Osteocyte (in vitro differentiated cells): Measurements from ENCODE around the gene IPPK. TPM values are rescaled to one million over a fixed set of nuclear protein-coding genes. Genes with fewer than 3 reads are reported as not detected.

Experiments used
- DNase-seq: peaks from one replicate; pipeline ENCODE4 v3.0.0; 2021; ENCODE audit warnings: mixed read lengths; ENCODE audit not compliant: unreplicated experiment; ENCODE audit errors: extremely low spot score
- H3K27ac Mint-ChIP-seq: one replicate; pipeline ENCODE4 v1.8.0; 2021; ENCODE audit warnings: mild to moderate bottlenecking, mixed read lengths; ENCODE audit not compliant: unreplicated experiment
- H3K27me3 Mint-ChIP-seq: one replicate; pipeline ENCODE4 v1.8.0; 2021; ENCODE audit warnings: mixed read lengths; ENCODE audit not compliant: unreplicated experiment
- H3K36me3 Mint-ChIP-seq: one replicate; pipeline ENCODE4 v1.8.0; 2021; ENCODE audit warnings: mixed read lengths; ENCODE audit not compliant: unreplicated experiment
- H3K4me1 Mint-ChIP-seq: one replicate; pipeline ENCODE4 v1.8.0; 2021; ENCODE audit warnings: mixed read lengths; ENCODE audit not compliant: unreplicated experiment
- H3K4me3 Mint-ChIP-seq: one replicate; pipeline ENCODE4 v1.8.0; 2021; ENCODE audit warnings: mild to moderate bottlenecking, moderate library complexity, mixed read lengths; ENCODE audit not compliant: unreplicated experiment
- H3K9me3 Mint-ChIP-seq: one replicate; pipeline ENCODE4 v1.8.0; 2021; ENCODE audit warnings: mixed read lengths; ENCODE audit not compliant: unreplicated experiment
- total RNA-seq: library from RNA; stranded (reverse); gene quantifications from 2 replicates; pipeline ENCODE4 v1.2.1, GENCODE V29; 2021
- TF ChIP-seq, protein P1 (sequence below): fragments of 200-600 bp; sonication (generic); IDR thresholded peaks from 2 replicates; pipeline ENCODE4 v1.5.0; 2021; ENCODE audit warnings: antibody characterized with exemption, mild to moderate bottlenecking, moderate library complexity

The IPPK gene
- total RNA-seq, 1 donor from 2014 or later: 6.4 TPM

DNA sequence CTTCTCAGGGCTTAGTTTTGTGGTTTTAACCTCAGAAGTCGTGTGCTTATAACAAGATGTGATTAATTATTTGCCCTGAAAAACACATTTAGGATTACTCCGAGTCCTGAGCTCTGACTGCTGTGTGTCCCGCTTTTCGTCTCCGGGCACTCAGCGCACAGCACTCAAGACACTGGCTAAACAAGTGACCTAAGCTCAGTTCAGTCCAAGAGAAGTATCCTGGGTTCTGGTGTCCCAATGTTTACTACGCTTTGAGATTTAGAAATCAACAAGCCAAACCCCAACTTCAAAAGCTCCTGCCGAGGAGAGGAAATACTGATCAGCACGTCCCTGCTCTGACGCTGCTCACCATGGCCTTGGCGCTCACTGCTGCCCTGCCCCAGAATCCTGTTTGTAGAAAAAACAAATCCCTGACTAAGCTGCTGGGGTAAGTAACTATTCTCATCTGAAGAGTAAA is 53.2 kb downstream of the IPPK start:
- no peak for DNase-seq
- no peak overlapping the region for H3K27ac Mint-ChIP-seq
- H3K9me3 Mint-ChIP-seq: no peaks in the 10 kb centered on the region
- no peak overlapping the region for H3K4me3 Mint-ChIP-seq
- H3K4me1 Mint-ChIP-seq: peaks cover 4% of the 10 kb centered on the region
- H3K36me3 Mint-ChIP-seq: peaks cover 61% of the 10 kb centered on the region
- TF ChIP-seq, protein P1, sequence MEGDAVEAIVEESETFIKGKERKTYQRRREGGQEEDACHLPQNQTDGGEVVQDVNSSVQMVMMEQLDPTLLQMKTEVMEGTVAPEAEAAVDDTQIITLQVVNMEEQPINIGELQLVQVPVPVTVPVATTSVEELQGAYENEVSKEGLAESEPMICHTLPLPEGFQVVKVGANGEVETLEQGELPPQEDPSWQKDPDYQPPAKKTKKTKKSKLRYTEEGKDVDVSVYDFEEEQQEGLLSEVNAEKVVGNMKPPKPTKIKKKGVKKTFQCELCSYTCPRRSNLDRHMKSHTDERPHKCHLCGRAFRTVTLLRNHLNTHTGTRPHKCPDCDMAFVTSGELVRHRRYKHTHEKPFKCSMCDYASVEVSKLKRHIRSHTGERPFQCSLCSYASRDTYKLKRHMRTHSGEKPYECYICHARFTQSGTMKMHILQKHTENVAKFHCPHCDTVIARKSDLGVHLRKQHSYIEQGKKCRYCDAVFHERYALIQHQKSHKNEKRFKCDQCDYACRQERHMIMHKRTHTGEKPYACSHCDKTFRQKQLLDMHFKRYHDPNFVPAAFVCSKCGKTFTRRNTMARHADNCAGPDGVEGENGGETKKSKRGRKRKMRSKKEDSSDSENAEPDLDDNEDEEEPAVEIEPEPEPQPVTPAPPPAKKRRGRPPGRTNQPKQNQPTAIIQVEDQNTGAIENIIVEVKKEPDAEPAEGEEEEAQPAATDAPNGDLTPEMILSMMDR: no peak
- H3K27me3 Mint-ChIP-seq: no peaks in the 10 kb centered on the region

DNA sequence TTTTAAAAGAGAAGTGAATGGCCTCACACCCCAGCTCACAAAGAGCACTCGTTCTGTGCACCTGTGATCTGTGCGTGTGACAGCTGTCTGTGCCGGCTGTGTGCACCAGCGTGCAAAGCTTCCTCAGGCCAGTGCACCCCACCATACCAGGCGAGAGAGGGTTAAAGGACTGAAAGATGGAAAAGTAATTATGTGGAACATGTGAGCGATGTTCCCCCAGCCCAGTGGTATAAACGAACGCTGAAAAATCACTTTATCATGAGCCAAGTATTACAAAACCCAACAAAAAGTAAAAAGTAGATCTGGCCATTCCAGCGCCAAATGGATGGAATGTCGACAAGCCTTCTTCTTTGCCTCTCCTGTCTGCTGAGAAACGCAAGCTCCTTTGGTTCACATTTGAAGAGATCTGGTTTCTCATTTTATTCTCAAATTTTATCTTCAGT is 53.7 kb downstream of the IPPK start:
- Mint-ChIP-seq H3K27ac (no peak overlapping the region), H3K27me3 (no peaks in the 10 kb centered on the region), H3K4me1 (peaks cover 4% of the 10 kb centered on the region), H3K9me3 (no peaks in the 10 kb centered on the region), H3K4me3 (no peak overlapping the region), H3K36me3 (peaks cover 60% of the 10 kb centered on the region)
- TF ChIP-seq, protein P1: no peak
- DNase-seq: peak; percentile 7

DNA sequence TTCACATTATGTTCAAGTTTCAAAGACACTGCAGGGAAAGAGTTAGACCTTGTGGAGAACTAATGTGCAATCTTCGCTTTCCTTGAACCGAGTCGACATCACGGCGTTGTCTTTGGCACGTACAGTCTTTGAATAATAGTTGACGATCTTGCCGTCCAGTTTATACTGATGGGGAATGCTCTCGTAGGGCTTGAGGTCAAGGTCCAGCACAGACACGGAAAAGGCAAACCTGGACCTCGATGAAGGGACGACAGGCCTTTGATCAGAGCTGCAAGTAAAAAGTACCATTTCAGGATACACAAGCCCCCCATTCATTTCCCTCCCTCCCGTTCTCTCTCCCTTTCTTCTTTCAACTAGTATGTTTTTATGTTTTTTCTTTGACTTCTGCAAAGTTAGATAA is 54.1 kb downstream of the IPPK start:
- H3K27me3 Mint-ChIP-seq: no peaks in the 10 kb centered on the region
- peaks cover 4% of the 10 kb centered on the region for H3K4me1 Mint-ChIP-seq
- H3K27ac Mint-ChIP-seq: no peak overlapping the region
- TF ChIP-seq, protein P1: no peak
- H3K9me3 Mint-ChIP-seq: no peaks in the 10 kb centered on the region
- no peak overlapping the region for H3K4me3 Mint-ChIP-seq
- peak; percentile 64 for DNase-seq
- peaks cover 59% of the 10 kb centered on the region for H3K36me3 Mint-ChIP-seq

DNA sequence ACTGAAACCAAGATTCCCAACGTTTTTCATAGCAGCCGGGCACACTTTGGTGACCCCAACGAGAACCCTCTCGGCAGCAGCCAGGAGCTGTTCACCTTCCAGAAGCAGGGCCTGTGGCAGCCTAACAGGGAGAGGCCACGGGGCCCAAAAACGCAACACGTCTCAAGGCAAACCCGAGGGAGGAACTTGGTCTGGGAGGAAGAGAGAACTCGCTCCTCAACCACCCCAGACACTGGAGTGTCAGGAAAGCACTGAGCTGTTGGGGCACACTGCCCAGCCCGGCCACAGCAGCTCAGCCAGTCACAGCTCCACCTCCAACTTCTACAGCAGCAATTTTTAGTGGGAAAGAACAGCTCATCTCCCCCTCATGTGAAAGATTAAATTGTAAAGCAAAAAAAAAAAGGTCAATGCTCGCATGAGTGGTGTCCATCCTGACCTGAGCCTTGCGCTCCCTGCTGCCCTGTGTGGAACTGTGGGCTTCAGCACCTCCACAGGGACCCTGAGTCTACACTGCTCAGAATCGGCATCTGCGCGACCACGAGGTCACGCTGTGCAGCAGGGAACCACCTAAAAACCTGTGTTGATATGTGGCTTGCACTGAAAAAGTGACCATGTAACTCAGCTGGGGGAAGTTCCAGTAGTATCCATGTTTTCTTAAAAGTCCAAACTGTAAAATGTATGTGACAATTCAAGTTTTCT is 55.0 kb downstream of the IPPK start:
- Mint-ChIP-seq H3K9me3 (no peaks in the 10 kb centered on the region), H3K4me3 (no peak overlapping the region), H3K27me3 (no peaks in the 10 kb centered on the region), H3K4me1 (peaks cover 4% of the 10 kb centered on the region), H3K27ac (peak overlapping the region; percentile 39), H3K36me3 (peaks cover 55% of the 10 kb centered on the region)
- TF ChIP-seq, protein P1: no peak
- peak; percentile 72 for DNase-seq

DNA sequence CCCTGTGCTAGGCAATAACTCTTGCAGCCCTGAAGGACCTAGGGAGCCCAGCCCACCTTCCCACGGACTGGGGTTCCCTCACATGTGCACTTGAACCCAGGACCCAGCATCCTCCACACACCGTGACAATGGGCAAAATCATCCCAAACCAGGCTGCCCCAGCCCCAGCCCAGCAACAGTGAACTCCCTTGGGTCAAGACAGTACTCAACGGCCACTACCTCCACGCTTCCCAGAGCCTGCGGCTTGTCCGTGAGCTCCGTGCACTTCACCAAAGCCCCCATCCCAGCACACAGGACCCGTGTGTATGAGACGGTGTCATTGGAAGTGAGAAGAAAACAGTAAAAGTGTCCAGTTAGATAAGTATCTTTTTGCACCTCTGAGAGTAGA is 55.8 kb downstream of the IPPK start:
- Mint-ChIP-seq H3K4me1 (peaks cover 8% of the 10 kb centered on the region), H3K4me3 (no peak overlapping the region), H3K27me3 (no peaks in the 10 kb centered on the region), H3K27ac (no peak overlapping the region), H3K9me3 (no peaks in the 10 kb centered on the region), H3K36me3 (peaks cover 53% of the 10 kb centered on the region)
- DNase-seq: peak; percentile 70
- TF ChIP-seq, protein P1: no peak
